GM13977 (cell line): Measurements from ENCODE around the gene SEL1L2.

Source experiments
- DNase-seq: peaks from one replicate; pipeline ENCODE4 v3.0.0; 2012; ENCODE audit warnings: low spot score
- CTCF ChIP-seq: IDR thresholded peaks from 2 replicates; pipeline ENCODE4 v1.5.1; 2012; ENCODE audit warnings: mild to moderate bottlenecking, control low read depth; ENCODE audit not compliant: insufficient read depth; ENCODE audit errors: extremely low read depth, missing control alignments
- in situ Hi-C: fragments of 300-500 bp; cut with MboI; formaldehyde crosslinking; loops from one replicate; pipeline ENCODE4 v1.12.0; 2022; ENCODE audit warnings: low sequenced_read_pairs, low pct_unique_long_range_greater_than_20kb, mixed read lengths, inconsistent platforms; ENCODE audit not compliant: unreplicated experiment

The SEL1L2 gene

GRCh38 chr20:13840093-13840465 lies 150.3 kb downstream of the SEL1L2 start:
- in situ Hi-C loops = no loop called here

GRCh38 chr20:13839421-13840092 lies 150.9 kb downstream of the SEL1L2 start:
- no peak for TF ChIP-seq CTCF
- no peak for DNase-seq
- in situ Hi-C loops = no loop called here

More at GRCh38 chr20:13840093-13840465, 150.3 kb downstream of the SEL1L2 start:
- DNase-seq = no peak
- no peak for TF ChIP-seq CTCF

- DNase-seq = no peak
- in situ Hi-C loops = no loop called here
- no peak for TF ChIP-seq CTCF
Observed at GRCh38 chr20:13838664-13839063, 151.8 kb downstream of the SEL1L2 start.

GRCh38 chr20:13831476-13831875 lies 158.9 kb downstream of the SEL1L2 start:
- in situ Hi-C loops = no loop called here
- no peak for TF ChIP-seq CTCF
- no peak for DNase-seq

- TF ChIP-seq CTCF = no peak
- DNase-seq = no peak
- in situ Hi-C loops = no loop called here
Observed at GRCh38 chr20:13825465-13825864, 164.9 kb downstream of the SEL1L2 start.

- in situ Hi-C loops = loop anchor here (25.0 kb wide), 1 partner anchor 238 kb away; no protein-coding TSS in a partner anchor
- no peak for DNase-seq
- no peak for TF ChIP-seq CTCF
Observed at GRCh38 chr20:13824459-13824858, 166.0 kb downstream of the SEL1L2 start.
